Suprapubic skin (tissue), 4 donors: ENCODE measurements around the gene PMEPA1. TPM values are rescaled to one million over a fixed set of nuclear protein-coding genes. Genes with fewer than 3 reads are reported as not detected.
A peak's percentile ranks its signal among the peaks of the same experiment; 100 is the strongest.

Experiments used
- DNase-seq, 2 donors: peaks; one replicate each; pipeline ENCODE4 v3.0.0-alpha.2; 2019; ENCODE audit warnings: low spot score in 2 of 2
- H3K27ac ChIP-seq: fragments of 200-600 bp; sonication (generic); one replicate; pipeline ENCODE4 v1.5.1; 2019
- H3K27me3 ChIP-seq: fragments of 200-600 bp; sonication (generic); one replicate; pipeline ENCODE4 v1.5.1; 2019
- H3K36me3 ChIP-seq: fragments of 200-600 bp; sonication (generic); one replicate; pipeline ENCODE4 v1.5.1; 2019
- H3K4me1 ChIP-seq: fragments of 200-600 bp; sonication (generic); one replicate; pipeline ENCODE4 v1.5.1; 2019
- H3K4me3 ChIP-seq: fragments of 200-600 bp; sonication (generic); one replicate; pipeline ENCODE4 v1.5.1; 2019; ENCODE audit warnings: mild to moderate bottlenecking
- H3K9me3 ChIP-seq: fragments of 200-600 bp; sonication (generic); one replicate; pipeline ENCODE4 v1.5.1; 2019
- CTCF ChIP-seq, 2 donors: fragments of 200-600 bp in 1 of 2; fragments of 450-650 bp in 1 of 2; sonication (generic) in 1 of 2; IDR thresholded peaks; one replicate each; pipeline ENCODE4 v1.5.1; 2016 to 2019; ENCODE audit warnings: antibody characterized with exemption in 2 of 2, mild to moderate bottlenecking in 1 of 2, moderate library complexity in 1 of 2
- EP300 ChIP-seq: sonication (generic); formaldehyde crosslinking; IDR thresholded peaks from one replicate; pipeline ENCODE4 v1.6.1; 2017; ENCODE audit warnings: antibody characterized with exemption
- POLR2A ChIP-seq, 2 donors: fragments of 450-650 bp; IDR thresholded peaks; one replicate each; pipeline ENCODE4 v1.6.1; 2017; ENCODE audit warnings: antibody characterized with exemption in 2 of 2, mild to moderate bottlenecking in 2 of 2, moderate library complexity in 2 of 2
- POLR2AphosphoS5 ChIP-seq, 3 donors: sonication (generic); formaldehyde crosslinking; IDR thresholded peaks; one replicate each; pipeline ENCODE4 v1.6.1; 2017; ENCODE audit warnings: antibody characterized with exemption in 3 of 3
- WGBS: methylation state at CpG from one replicate; pipeline ENCODE4 v1.1.5; 2018; 5-methylcytosine and 5-hydroxymethylcytosine counted together
- total RNA-seq, 4 donors: library from RNA; depleted of rRNA; stranded (reverse); fragments of >200 nt; gene quantifications; one replicate each; pipeline ENCODE4 v1.1.0, GENCODE V29; 2016

Gene PMEPA1
- total RNA-seq, 4 donors from 2014 or later = 9.5 to 20.4 (median 16.2) TPM

- Histone ChIP-seq H3K4me3 (no peak overlapping the region), H3K27ac (no peak overlapping the region)
- 84% methylated on average over 7 of the region's 8 CpGs for WGBS
Measured at GRCh38 chr20:57609842-57610167, 100.0 kb downstream of the PMEPA1 start.

GRCh38 chr20:57609086-57609841 is 100.6 kb downstream of the PMEPA1 start:
- H3K27ac ChIP-seq = no peak overlapping the region
- TF ChIP-seq POLR2A (IDR thresholded peaks at IDR 0.05) = no peak
- TF ChIP-seq POLR2AphosphoS5 (IDR thresholded peaks at IDR 0.05) = no peak
- TF ChIP-seq CTCF (IDR thresholded peaks at IDR 0.05) = no peak
- TF ChIP-seq EP300 = no peak
- no peak overlapping the region for H3K4me3 ChIP-seq
- H3K27me3 ChIP-seq = peaks cover 22% of the 10 kb centered on the region
- no peaks in the 10 kb centered on the region for H3K4me1 ChIP-seq
- no peaks in the 10 kb centered on the region for H3K36me3 ChIP-seq
- peak in 1 of 2 donors; percentile 60 for DNase-seq
- no peaks in the 10 kb centered on the region for H3K9me3 ChIP-seq
- WGBS = 83% methylated on average over 14 of the region's 16 CpGs

More at GRCh38 chr20:57609842-57610167, 100.0 kb downstream of the PMEPA1 start:
- no peaks in the 10 kb centered on the region for H3K36me3 ChIP-seq
- no peaks in the 10 kb centered on the region for H3K4me1 ChIP-seq
- TF ChIP-seq EP300 = no peak
- TF ChIP-seq POLR2A (IDR thresholded peaks at IDR 0.05) = no peak
- TF ChIP-seq CTCF (IDR thresholded peaks at IDR 0.05) = no peak
- no peak for TF ChIP-seq POLR2AphosphoS5 (IDR thresholded peaks at IDR 0.05)
- H3K27me3 ChIP-seq = peaks cover 22% of the 10 kb centered on the region
- no peak for DNase-seq
- no peaks in the 10 kb centered on the region for H3K9me3 ChIP-seq

- Histone ChIP-seq H3K27ac (no peak overlapping the region), H3K27me3 (peaks cover 22% of the 10 kb centered on the region), H3K4me1 (no peaks in the 10 kb centered on the region), H3K36me3 (no peaks in the 10 kb centered on the region), H3K4me3 (no peak overlapping the region), H3K9me3 (no peaks in the 10 kb centered on the region)
- 63% methylated on average over 3 of the region's 7 CpGs for WGBS
- no peak for TF ChIP-seq CTCF (IDR thresholded peaks at IDR 0.05)
- no peak for TF ChIP-seq EP300
- no peak for TF ChIP-seq POLR2A (IDR thresholded peaks at IDR 0.05)
- no peak for TF ChIP-seq POLR2AphosphoS5 (IDR thresholded peaks at IDR 0.05)
- DNase-seq = peak in 1 of 2 donors; percentile 46
Measured at GRCh38 chr20:57608516-57608915, 101.3 kb downstream of the PMEPA1 start.

GRCh38 chr20:57605878-57606277 is 103.9 kb downstream of the PMEPA1 start:
- WGBS = 73% methylated on average over 5 of the region's 5 CpGs
- Histone ChIP-seq H3K27ac (no peak overlapping the region), H3K4me1 (no peaks in the 10 kb centered on the region), H3K27me3 (peaks cover 21% of the 10 kb centered on the region), H3K9me3 (no peaks in the 10 kb centered on the region), H3K36me3 (no peaks in the 10 kb centered on the region), H3K4me3 (no peak overlapping the region)
- no peak for DNase-seq
- TF ChIP-seq POLR2AphosphoS5 (IDR thresholded peaks at IDR 0.05) = no peak
- TF ChIP-seq POLR2A (IDR thresholded peaks at IDR 0.05) = no peak
- TF ChIP-seq CTCF (IDR thresholded peaks at IDR 0.05) = no peak
- no peak for TF ChIP-seq EP300

GRCh38 chr20:57605045-57605444 is 104.8 kb downstream of the PMEPA1 start:
- no peaks in the 10 kb centered on the region for H3K9me3 ChIP-seq
- H3K4me1 ChIP-seq = no peaks in the 10 kb centered on the region
- H3K27ac ChIP-seq = no peak overlapping the region
- H3K27me3 ChIP-seq = peaks cover 13% of the 10 kb centered on the region
- no peaks in the 10 kb centered on the region for H3K36me3 ChIP-seq
- TF ChIP-seq CTCF (IDR thresholded peaks at IDR 0.05) = no peak
- no peak for TF ChIP-seq POLR2AphosphoS5 (IDR thresholded peaks at IDR 0.05)
- TF ChIP-seq EP300 = no peak
- TF ChIP-seq POLR2A (IDR thresholded peaks at IDR 0.05) = no peak
- WGBS = 90% methylated on average over 5 of the region's 5 CpGs
- no peak overlapping the region for H3K4me3 ChIP-seq
- no peak for DNase-seq
